H9 (cell line): ENCODE data around the gene CCM2. TPM values are rescaled to one million over a fixed set of nuclear protein-coding genes. Genes with fewer than 3 reads are reported as not detected.

Experiments used
- DNase-seq: peaks from one replicate; pipeline ENCODE4 v3.0.0-alpha.2; 2017
- H2AFZ ChIP-seq: one replicate; pipeline ENCODE4 v1.6.1; 2013; ENCODE audit warnings: mild to moderate bottlenecking, low read length, control low read depth, moderate library complexity
- H2AK5ac ChIP-seq: 2 replicates; pipeline ENCODE4 v1.6.1; 2013; ENCODE audit warnings: low read length, control low read depth, mixed read lengths; ENCODE audit not compliant: insufficient read length
- H2BK120ac ChIP-seq: one replicate; pipeline ENCODE4 v1.6.1; 2013; ENCODE audit warnings: low read depth, mild to moderate bottlenecking, low read length, control low read depth, inconsistent platforms; ENCODE audit not compliant: poor library complexity, severe bottlenecking
- H2BK12ac ChIP-seq: 2 replicates; pipeline ENCODE4 v1.6.1; 2013; ENCODE audit warnings: low read length, control low read depth, mixed read lengths, low read depth; ENCODE audit not compliant: insufficient read length
- H2BK15ac ChIP-seq: 2 replicates; pipeline ENCODE4 v1.6.1; 2013; ENCODE audit warnings: low read depth, low read length, control low read depth
- H2BK20ac ChIP-seq: one replicate; pipeline ENCODE4 v1.6.1; 2013; ENCODE audit warnings: low read depth, mild to moderate bottlenecking, low read length, control low read depth, inconsistent platforms; ENCODE audit not compliant: poor library complexity, severe bottlenecking
- H2BK5ac ChIP-seq: 2 replicates; pipeline ENCODE4 v1.6.1; 2013; ENCODE audit warnings: low read length, control low read depth, mixed read lengths; ENCODE audit not compliant: insufficient read length
- H3K14ac ChIP-seq: 2 replicates; pipeline ENCODE4 v1.6.1; 2013; ENCODE audit warnings: low read length, control low read depth; ENCODE audit not compliant: insufficient read depth
- H3K18ac ChIP-seq: 2 replicates; pipeline ENCODE4 v1.6.1; 2013; ENCODE audit warnings: low read depth, mild to moderate bottlenecking, mixed read lengths, low read length, control low read depth; ENCODE audit not compliant: insufficient read length
- H3K23ac ChIP-seq: 2 replicates; pipeline ENCODE4 v1.6.1; 2013; ENCODE audit warnings: low read length, control low read depth, mixed read lengths, low read depth; ENCODE audit not compliant: insufficient read length
- H3K23me2 ChIP-seq: 2 replicates; pipeline ENCODE4 v1.6.1; 2013; ENCODE audit warnings: low read depth, mild to moderate bottlenecking, mixed read lengths, low read length, control low read depth; ENCODE audit not compliant: insufficient read length, poor library complexity, severe bottlenecking
- H3K27ac ChIP-seq: 2 replicates; pipeline ENCODE4 v1.5.1; 2013; ENCODE audit warnings: low read length, control low read depth, mixed read lengths, low read depth; ENCODE audit not compliant: insufficient read length
- H3K27me3 ChIP-seq: 2 replicates; pipeline ENCODE4 v1.6.1; 2013; ENCODE audit warnings: low read length, control low read depth, inconsistent platforms; ENCODE audit not compliant: insufficient read depth
- H3K4ac ChIP-seq: 2 replicates; pipeline ENCODE4 v1.6.1; 2013; ENCODE audit warnings: low read depth, mild to moderate bottlenecking, control low read depth, inconsistent platforms, low read length, moderate library complexity
- H3K4me1 ChIP-seq: 2 replicates; pipeline ENCODE4 v1.6.1; 2013; ENCODE audit warnings: low read length, control low read depth, inconsistent platforms; ENCODE audit not compliant: insufficient read depth
- H3K4me2 ChIP-seq: 2 replicates; pipeline ENCODE4 v1.6.1; 2013; ENCODE audit warnings: low read length, control low read depth, mixed read lengths; ENCODE audit not compliant: insufficient read length, insufficient read depth
- H3K56ac ChIP-seq: 2 replicates; pipeline ENCODE4 v1.6.1; 2013; ENCODE audit warnings: low read depth, mild to moderate bottlenecking, mixed read lengths, low read length, control low read depth; ENCODE audit not compliant: insufficient read length
- H3K79me1 ChIP-seq: 2 replicates; pipeline ENCODE4 v1.6.1; 2013; ENCODE audit warnings: low read depth, mild to moderate bottlenecking, moderate library complexity, low read length, control low read depth, inconsistent platforms; ENCODE audit not compliant: insufficient read depth, poor library complexity, severe bottlenecking
- H3K79me2 ChIP-seq: 2 replicates; pipeline ENCODE4 v1.6.1; 2013; ENCODE audit warnings: low read length, control low read depth, inconsistent platforms; ENCODE audit not compliant: insufficient read depth
- H3K9ac ChIP-seq: 2 replicates; pipeline ENCODE4 v1.6.1; 2013; ENCODE audit warnings: low read length, control low read depth, mixed read lengths; ENCODE audit not compliant: insufficient read length; ENCODE audit errors: extremely low read depth
- H3K9me3 ChIP-seq: one replicate; pipeline ENCODE4 v1.6.1; 2013; ENCODE audit warnings: low read depth, low read length, inconsistent platforms; ENCODE audit not compliant: control insufficient read depth
- H3T11ph ChIP-seq: one replicate; pipeline ENCODE4 v1.6.1; 2013; ENCODE audit warnings: mild to moderate bottlenecking, low read length, control low read depth, inconsistent platforms
- H4K20me1 ChIP-seq: one replicate; pipeline ENCODE4 v1.6.1; 2013; ENCODE audit not compliant: control insufficient read depth, insufficient read length, insufficient read depth
- H4K5ac ChIP-seq: 2 replicates; pipeline ENCODE4 v1.6.1; 2013; ENCODE audit warnings: low read depth, mild to moderate bottlenecking, mixed read lengths, low read length, control low read depth; ENCODE audit not compliant: insufficient read length
- H4K8ac ChIP-seq: replicated peaks from 2 replicates; pipeline ENCODE4 v1.6.1; 2013; ENCODE audit warnings: low read length, control low read depth, mixed read lengths, low read depth; ENCODE audit not compliant: insufficient read length
- H4K91ac ChIP-seq: 2 replicates; pipeline ENCODE4 v1.6.1; 2013; ENCODE audit warnings: low read depth, mild to moderate bottlenecking, moderate library complexity, mixed read lengths, low read length, control low read depth; ENCODE audit not compliant: insufficient read length
- H3K27ac Mint-ChIP-seq, 3 experiments: 2 replicates in 2 of 3; 3 replicates in 1 of 3; pipeline ENCODE4 v1.8.0; 2020 to 2021; ENCODE audit warnings: mixed read lengths in 3 of 3, mild to moderate bottlenecking in 1 of 3, moderate library complexity in 1 of 3
- H3K27me3 Mint-ChIP-seq: 2 replicates; pipeline ENCODE4 v1.8.0; 2021; ENCODE audit warnings: low read depth, mild to moderate bottlenecking, moderate library complexity, mixed read lengths
- H3K36me3 Mint-ChIP-seq, 3 experiments: 2 replicates in 2 of 3; 3 replicates in 1 of 3; pipeline ENCODE4 v1.8.0; 2020 to 2021; ENCODE audit warnings: low read depth in 3 of 3, mixed read lengths in 3 of 3; ENCODE audit not compliant: insufficient read depth in 1 of 3
- H3K4me1 Mint-ChIP-seq, 2 experiments: 2 replicates each; pipeline ENCODE4 v1.8.0; 2020; ENCODE audit warnings: mixed read lengths in 2 of 2
- H3K4me3 Mint-ChIP-seq, 2 experiments: 2 replicates in 1 of 2; 3 replicates in 1 of 2; pipeline ENCODE4 v1.8.0; 2020 to 2021; ENCODE audit warnings: mild to moderate bottlenecking in 2 of 2, mixed read lengths in 2 of 2, moderate library complexity in 1 of 2
- H3K9me3 Mint-ChIP-seq, 2 experiments: 2 replicates in 1 of 2; 3 replicates in 1 of 2; pipeline ENCODE4 v1.8.0; 2020; ENCODE audit warnings: mild to moderate bottlenecking in 2 of 2, mixed read lengths in 2 of 2, moderate library complexity in 1 of 2
- WGBS: extraction: QIAGEN DNeasy Blood & Tissue Kit; methylation state at CpG from one replicate; pipeline ENCODE4 v1.1.7; 2013; ENCODE audit warnings: missing lambda C conversion rate, low lambda C conversion rate, mixed read lengths; ENCODE audit not compliant: insufficient read length; ENCODE audit errors: extremely low coverage; 5-methylcytosine and 5-hydroxymethylcytosine counted together
- long read RNA-seq: library from polyadenylated mRNA; unstranded; transcript quantifications from one replicate; pipeline ENCODE4 v2.0.0, GENCODE V29; 2020
- total RNA-seq: library from RNA; stranded (reverse); gene quantifications from 2 replicates; pipeline ENCODE4 v1.2.1, GENCODE V29; 2021
- TF ChIP-seq, protein P1 (sequence below): fragments of 200-600 bp; sonication (generic); conservative IDR thresholded peaks from 3 replicates; pipeline ENCODE4 v1.8.0; 2021; ENCODE audit warnings: antibody characterized with exemption, mild to moderate bottlenecking

CCM2 gene
- 30.4 and 30.5 TPM in 2 replicates for total RNA-seq
- long read RNA-seq, transcript CCM2-203 (10 exons, 1,983 nt), result major isoform, 47 of 120 reads
- long read RNA-seq, transcript CCM2-201 (10 exons, 1,894 nt), result minor isoform, 13 of 120 reads
- long read RNA-seq, partial matches to known transcripts, result 13 of 120 reads
- long read RNA-seq, other reads (novel, unspliced or antisense), result 43 of 120 reads

DNA sequence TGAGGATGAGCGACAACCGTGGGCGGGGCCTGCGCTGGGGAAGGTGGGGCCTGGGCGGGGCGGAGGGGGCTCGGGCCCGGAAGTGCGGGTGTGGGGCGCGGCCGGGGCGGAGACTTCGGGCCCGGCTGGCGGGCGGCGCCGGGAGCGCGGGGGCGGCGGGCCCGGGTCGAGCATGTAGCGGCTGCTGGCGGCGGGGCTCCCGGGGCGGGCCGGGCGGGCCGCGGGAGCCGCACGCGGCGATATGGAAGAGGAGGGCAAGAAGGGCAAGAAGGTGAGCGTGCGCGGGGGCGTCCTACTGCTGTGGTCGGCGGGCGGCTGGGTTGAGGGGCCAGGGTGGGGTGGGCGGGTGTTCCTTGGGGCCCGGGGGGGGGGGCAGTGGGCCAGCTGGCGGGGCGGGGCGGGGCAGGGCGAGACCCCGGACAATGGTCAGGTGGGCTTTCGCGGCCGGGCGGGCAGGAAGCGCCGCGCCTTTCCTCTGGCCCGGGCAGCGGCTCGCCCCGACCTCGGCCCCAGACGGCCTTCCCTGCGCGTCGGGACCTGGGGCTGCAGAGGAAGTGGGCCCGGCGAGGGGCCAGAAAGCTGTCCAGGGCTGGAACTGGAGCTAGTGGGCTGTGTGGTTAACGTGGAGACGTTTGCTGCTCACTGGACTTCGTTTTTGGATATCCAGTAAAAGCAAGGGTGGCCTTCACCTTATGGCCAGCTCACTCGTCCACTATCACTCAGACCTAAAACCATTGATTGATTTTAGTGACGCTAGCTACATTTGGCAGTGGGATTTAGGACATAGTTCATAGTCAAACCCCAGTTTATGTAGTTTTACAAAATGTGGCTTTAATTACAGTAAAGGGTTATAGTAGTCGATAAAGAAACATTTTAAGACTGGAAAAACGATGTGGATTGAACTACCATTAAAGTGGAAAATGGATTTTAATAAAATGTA is at the start of gene CCM2:
Gene CCM2 (plus strand): TSS at position 109 of the 940 bp plus-strand sequence. CDS start 133 bp downstream, at position 242.
- peak within 1 kb of the TSS; percentile 99 to 100 (median 100) for H3K27ac Mint-ChIP-seq
- peak within 1 kb of the TSS; percentile 98 for H3K4me2 ChIP-seq
- H2AFZ ChIP-seq, result peak within 1 kb of the TSS; percentile 99
- H3K9me3 Mint-ChIP-seq, result no peaks in the 10 kb centered on the region
- H3K9ac ChIP-seq, result peak within 1 kb of the TSS; percentile 95
- H3K14ac ChIP-seq, result peak within 1 kb of the TSS; percentile 99
- no peak within 1 kb of the TSS for H2AK5ac ChIP-seq
- H2BK12ac ChIP-seq, result no peak within 1 kb of the TSS
- H3K23me2 ChIP-seq, result peaks cover 4% of the 10 kb centered on the region
- H3T11ph ChIP-seq, result no peak within 1 kb of the TSS
- peak within 1 kb of the TSS; percentile 99 for H3K18ac ChIP-seq
- DNase-seq, result no peak
- H2BK15ac ChIP-seq, result no peak within 1 kb of the TSS; the same call in 1 of the 2 replicates
- peaks cover 7% of the 10 kb centered on the region; the same call in 1 of the 2 replicates for H3K79me2 ChIP-seq
- H3K27me3 Mint-ChIP-seq, result no peaks in the 10 kb centered on the region
- TF ChIP-seq, protein P1, sequence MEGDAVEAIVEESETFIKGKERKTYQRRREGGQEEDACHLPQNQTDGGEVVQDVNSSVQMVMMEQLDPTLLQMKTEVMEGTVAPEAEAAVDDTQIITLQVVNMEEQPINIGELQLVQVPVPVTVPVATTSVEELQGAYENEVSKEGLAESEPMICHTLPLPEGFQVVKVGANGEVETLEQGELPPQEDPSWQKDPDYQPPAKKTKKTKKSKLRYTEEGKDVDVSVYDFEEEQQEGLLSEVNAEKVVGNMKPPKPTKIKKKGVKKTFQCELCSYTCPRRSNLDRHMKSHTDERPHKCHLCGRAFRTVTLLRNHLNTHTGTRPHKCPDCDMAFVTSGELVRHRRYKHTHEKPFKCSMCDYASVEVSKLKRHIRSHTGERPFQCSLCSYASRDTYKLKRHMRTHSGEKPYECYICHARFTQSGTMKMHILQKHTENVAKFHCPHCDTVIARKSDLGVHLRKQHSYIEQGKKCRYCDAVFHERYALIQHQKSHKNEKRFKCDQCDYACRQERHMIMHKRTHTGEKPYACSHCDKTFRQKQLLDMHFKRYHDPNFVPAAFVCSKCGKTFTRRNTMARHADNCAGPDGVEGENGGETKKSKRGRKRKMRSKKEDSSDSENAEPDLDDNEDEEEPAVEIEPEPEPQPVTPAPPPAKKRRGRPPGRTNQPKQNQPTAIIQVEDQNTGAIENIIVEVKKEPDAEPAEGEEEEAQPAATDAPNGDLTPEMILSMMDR, result no peak
- WGBS, result no CpG with 5 or more reads among the region's 77 CpGs
- H3K4me1 Mint-ChIP-seq, result peaks cover 12 to 14% of the 10 kb centered on the region in 2 experiments
- H3K4me1 ChIP-seq, result no peaks in the 10 kb centered on the region; the same call in 1 of the 2 replicates
- no peak within 1 kb of the TSS for H3K23ac ChIP-seq
- no peak within 1 kb of the TSS for H4K5ac ChIP-seq
- no peaks in the 10 kb centered on the region for H3K79me1 ChIP-seq
- H3K56ac ChIP-seq, result no peak within 1 kb of the TSS
- no peaks in the 10 kb centered on the region; a peak in 1 of 7 replicates for H3K36me3 Mint-ChIP-seq
- H3K4me3 Mint-ChIP-seq, result peak within 1 kb of the TSS; percentile 94 to 97
- H4K8ac ChIP-seq, result no peak within 1 kb of the TSS
- H2BK5ac ChIP-seq, result no peak within 1 kb of the TSS
- H3K27ac ChIP-seq, result peak within 1 kb of the TSS; percentile 88
- no peak within 1 kb of the TSS for H3K4ac ChIP-seq
- no peak within 1 kb of the TSS for H2BK120ac ChIP-seq
- no peaks in the 10 kb centered on the region for H3K27me3 ChIP-seq
- H3K9me3 ChIP-seq, result no peaks in the 10 kb centered on the region
- no peak within 1 kb of the TSS for H4K91ac ChIP-seq
- H4K20me1 ChIP-seq, result no peaks in the 10 kb centered on the region
- H2BK20ac ChIP-seq, result no peak within 1 kb of the TSS
